RKO (cell line): ENCODE measurements around the gene P2RX6.
"Not testable (repeated sequence)": the region's sequence is repeated elsewhere in the genome, so short reads cannot be mapped to it uniquely, and the experiment has no call there.

Experiments used
- DNase-seq: peaks from one replicate; pipeline ENCODE4 v3.0.0-alpha.2; 2016; ENCODE audit warnings: low spot score

Gene P2RX6

GRCh38 chr22:21052715-21053459 lies 37.9 kb downstream of the P2RX6 start:
- no peak for DNase-seq

- no peak for DNase-seq
These were observed 39.2 kb downstream of the P2RX6 start for GRCh38 chr22:21054046-21054713.

GRCh38 chr22:21054714-21055563 lies 40.0 kb downstream of the P2RX6 start:
- no peak for DNase-seq

GRCh38 chr22:21055564-21055834 lies 40.5 kb downstream of the P2RX6 start:
- DNase-seq: no peak

GRCh38 chr22:21055880-21056319 lies 40.9 kb downstream of the P2RX6 start:
- no peak for DNase-seq

GRCh38 chr22:21060363-21060762 lies 45.4 kb downstream of the P2RX6 start:
- DNase-seq: not testable (repeated sequence)

- DNase-seq: not testable (repeated sequence)
These were observed 46.8 kb downstream of the P2RX6 start for GRCh38 chr22:21061660-21062321.

GRCh38 chr22:21064425-21064824 lies 49.5 kb downstream of the P2RX6 start:
- DNase-seq: not testable (repeated sequence)

GRCh38 chr22:21064917-21065864 lies 50.2 kb downstream of the P2RX6 start:
- no peak for DNase-seq

- DNase-seq: no peak
These were observed 52.3 kb downstream of the P2RX6 start for GRCh38 chr22:21067075-21067900.

- DNase-seq: no peak
These were observed 53.1 kb downstream of the P2RX6 start for GRCh38 chr22:21067901-21068680.

GRCh38 chr22:21068681-21069276 lies 53.8 kb downstream of the P2RX6 start:
- DNase-seq: no peak

- DNase-seq: no peak
These were observed 54.4 kb downstream of the P2RX6 start for GRCh38 chr22:21069375-21069774.

GRCh38 chr22:21070690-21071615 lies 56.0 kb downstream of the P2RX6 start:
- DNase-seq: no peak

- DNase-seq: not testable (repeated sequence)
These were observed 56.8 kb downstream of the P2RX6 start for GRCh38 chr22:21071796-21072195.

- no peak for DNase-seq
These were observed 58.1 kb downstream of the P2RX6 start for GRCh38 chr22:21073023-21073422.

- no peak for DNase-seq
These were observed 58.5 kb downstream of the P2RX6 start for GRCh38 chr22:21073482-21073881.
